ENCODE measurements around the gene VASP. TPM values are rescaled to one million over a fixed set of nuclear protein-coding genes. Genes with fewer than 3 reads are reported as not detected.
A peak's percentile ranks its signal among the peaks of the same experiment; 100 is the strongest.
"Not testable (repeated sequence)": the region's sequence is repeated elsewhere in the genome, so short reads cannot be mapped to it uniquely, and the experiment has no call there.

The VASP gene
- polyA plus RNA-seq, 4 donors: 41.8 to 58.4 (median 53.4) TPM

- no peak for DNase-seq (ENCODE audit: low read depth in 4 of 4, low spot score in 3 of 4)
Measured at GRCh38 chr19:45496349-45496953, 10.8 kb upstream of the VASP start.

GRCh38 chr19:45497791-45498190 is 9.5 kb upstream of the VASP start:
- DNase-seq (ENCODE audit: low read depth in 4 of 4, low spot score in 3 of 4): no peak

GRCh38 chr19:45498411-45499195 is 8.7 kb upstream of the VASP start, which contains the start of gene PPM1N:
PPM1N (plus strand) TSS chr19:45498443; CDS start chr19:45498473, 30 bp downstream.
- DNase-seq (ENCODE audit: low read depth in 4 of 4, low spot score in 3 of 4): no peak

GRCh38 chr19:45499196-45500180 is 7.8 kb upstream of the VASP start:
- DNase-seq (ENCODE audit: low read depth in 4 of 4, low spot score in 3 of 4): no peak

- DNase-seq (ENCODE audit: low read depth in 4 of 4, low spot score in 3 of 4): no peak
Measured at GRCh38 chr19:45500918-45501729, 6.2 kb upstream of the VASP start.

GRCh38 chr19:45501730-45502014 is 5.6 kb upstream of the VASP start:
- DNase-seq (ENCODE audit: low read depth in 4 of 4, low spot score in 3 of 4): no peak

GRCh38 chr19:45502111-45502510 is 5.2 kb upstream of the VASP start:
- no peak for DNase-seq (ENCODE audit: low read depth in 4 of 4, low spot score in 3 of 4)

- DNase-seq (ENCODE audit: low read depth in 4 of 4, low spot score in 3 of 4): no peak
Measured at GRCh38 chr19:45503909-45504308, 3.4 kb upstream of the VASP start.

- DNase-seq (ENCODE audit: low read depth in 4 of 4, low spot score in 3 of 4): no peak
Measured at GRCh38 chr19:45505151-45505995, 1.9 kb upstream of the VASP start.

- no peak for DNase-seq (ENCODE audit: low read depth in 4 of 4, low spot score in 3 of 4)
Measured at GRCh38 chr19:45505996-45506245, 1.4 kb upstream of the VASP start.

- peak in 2 of 4 donors; percentile 74 to 80 for DNase-seq (ENCODE audit: low read depth in 4 of 4, low spot score in 3 of 4)
Measured at GRCh38 chr19:45506246-45506988, 862 bp upstream of the VASP start.

- DNase-seq (ENCODE audit: low read depth in 4 of 4, low spot score in 3 of 4): no peak
Measured at GRCh38 chr19:45507872-45508416, 665 bp downstream of the VASP start.

- DNase-seq (ENCODE audit: low read depth in 4 of 4, low spot score in 3 of 4): no peak
Measured at GRCh38 chr19:45508417-45508860, 1.2 kb downstream of the VASP start.

GRCh38 chr19:45508861-45509691 is 1.8 kb downstream of the VASP start:
- no peak for DNase-seq (ENCODE audit: low read depth in 4 of 4, low spot score in 3 of 4)

- DNase-seq (ENCODE audit: low read depth in 4 of 4, low spot score in 3 of 4): no peak
Measured at GRCh38 chr19:45509692-45510015, 2.4 kb downstream of the VASP start.

GRCh38 chr19:45510352-45510751 is 3.1 kb downstream of the VASP start:
- DNase-seq (ENCODE audit: low read depth in 4 of 4, low spot score in 3 of 4): not testable (repeated sequence)

GRCh38 chr19:45511074-45511473 is 3.8 kb downstream of the VASP start:
- no peak for DNase-seq (ENCODE audit: low read depth in 4 of 4, low spot score in 3 of 4)

GRCh38 chr19:45512881-45513483 is 5.7 kb downstream of the VASP start:
- DNase-seq (ENCODE audit: low read depth in 4 of 4, low spot score in 3 of 4): no peak

All from left renal pelvis (tissue), 4 donors.